Neural crest cell (in vitro differentiated cells): ENCODE data around the gene ANKDD1B. TPM values are rescaled to one million over a fixed set of nuclear protein-coding genes. Genes with fewer than 3 reads are reported as not detected.
A peak's percentile ranks its signal among the peaks of the same experiment; 100 is the strongest.

Experiments used
- DNase-seq: peaks from one replicate; pipeline ENCODE4 v3.0.0; 2021; ENCODE audit warnings: low read depth, mixed read lengths, low spot score
- H3K27ac Mint-ChIP-seq: one replicate; pipeline ENCODE4 v1.8.0; 2021; ENCODE audit warnings: mild to moderate bottlenecking, mixed read lengths; ENCODE audit not compliant: unreplicated experiment
- H3K27me3 Mint-ChIP-seq: 2 replicates; pipeline ENCODE4 v1.8.0; 2021; ENCODE audit warnings: low read depth, mild to moderate bottlenecking, mixed read lengths
- H3K36me3 Mint-ChIP-seq: 2 replicates; pipeline ENCODE4 v1.8.0; 2021; ENCODE audit warnings: low read depth, mild to moderate bottlenecking, mixed read lengths
- H3K4me1 Mint-ChIP-seq: 2 replicates; pipeline ENCODE4 v1.8.0; 2021; ENCODE audit warnings: mixed read lengths
- H3K4me3 Mint-ChIP-seq: one replicate; pipeline ENCODE4 v1.8.0; 2021; ENCODE audit warnings: mild to moderate bottlenecking, mixed read lengths
- H3K9me3 Mint-ChIP-seq: 2 replicates; pipeline ENCODE4 v1.8.0; 2021; ENCODE audit warnings: mixed read lengths
- total RNA-seq: library from RNA; stranded (reverse); gene quantifications from 2 replicates; pipeline ENCODE4 v1.2.1, GENCODE V29; 2021
- TF ChIP-seq, protein P1 (sequence below): fragments of 200-600 bp; sonication (generic); conservative IDR thresholded peaks from 2 replicates; pipeline ENCODE4 v1.5.0; 2021; ENCODE audit warnings: antibody characterized with exemption, mild to moderate bottlenecking

Gene ANKDD1B
- total RNA-seq, 1 donor from 2014 or later = 0.28 TPM

DNA sequence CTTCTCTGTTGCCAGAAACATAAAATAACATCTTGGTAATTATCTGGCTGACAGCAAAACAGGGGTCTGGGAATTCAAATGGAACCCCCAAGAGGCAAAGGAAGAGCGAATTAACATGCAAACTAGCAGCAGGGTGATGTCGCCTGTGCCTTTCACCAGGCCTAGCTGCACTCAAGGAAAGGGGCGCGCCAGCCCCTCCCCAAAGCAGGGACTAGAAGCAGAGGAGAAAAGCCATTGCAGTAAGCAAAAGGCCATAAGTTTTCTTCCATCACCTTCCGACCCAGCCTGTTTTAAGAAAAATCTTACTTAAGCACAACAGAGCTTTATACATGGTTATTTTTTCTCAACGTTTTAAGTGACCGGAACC lies 105.4 kb downstream of the ANKDD1B start:
- H3K36me3 Mint-ChIP-seq = no peaks in the 10 kb centered on the region
- TF ChIP-seq, protein P1, sequence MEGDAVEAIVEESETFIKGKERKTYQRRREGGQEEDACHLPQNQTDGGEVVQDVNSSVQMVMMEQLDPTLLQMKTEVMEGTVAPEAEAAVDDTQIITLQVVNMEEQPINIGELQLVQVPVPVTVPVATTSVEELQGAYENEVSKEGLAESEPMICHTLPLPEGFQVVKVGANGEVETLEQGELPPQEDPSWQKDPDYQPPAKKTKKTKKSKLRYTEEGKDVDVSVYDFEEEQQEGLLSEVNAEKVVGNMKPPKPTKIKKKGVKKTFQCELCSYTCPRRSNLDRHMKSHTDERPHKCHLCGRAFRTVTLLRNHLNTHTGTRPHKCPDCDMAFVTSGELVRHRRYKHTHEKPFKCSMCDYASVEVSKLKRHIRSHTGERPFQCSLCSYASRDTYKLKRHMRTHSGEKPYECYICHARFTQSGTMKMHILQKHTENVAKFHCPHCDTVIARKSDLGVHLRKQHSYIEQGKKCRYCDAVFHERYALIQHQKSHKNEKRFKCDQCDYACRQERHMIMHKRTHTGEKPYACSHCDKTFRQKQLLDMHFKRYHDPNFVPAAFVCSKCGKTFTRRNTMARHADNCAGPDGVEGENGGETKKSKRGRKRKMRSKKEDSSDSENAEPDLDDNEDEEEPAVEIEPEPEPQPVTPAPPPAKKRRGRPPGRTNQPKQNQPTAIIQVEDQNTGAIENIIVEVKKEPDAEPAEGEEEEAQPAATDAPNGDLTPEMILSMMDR = no peak
- H3K27me3 Mint-ChIP-seq = peaks cover 23% of the 10 kb centered on the region
- H3K4me3 Mint-ChIP-seq = peak overlapping the region; percentile 100
- peak; percentile 6 for DNase-seq
- H3K27ac Mint-ChIP-seq = peak overlapping the region; percentile 97
- no peaks in the 10 kb centered on the region for H3K9me3 Mint-ChIP-seq
- peaks cover 27% of the 10 kb centered on the region for H3K4me1 Mint-ChIP-seq

DNA sequence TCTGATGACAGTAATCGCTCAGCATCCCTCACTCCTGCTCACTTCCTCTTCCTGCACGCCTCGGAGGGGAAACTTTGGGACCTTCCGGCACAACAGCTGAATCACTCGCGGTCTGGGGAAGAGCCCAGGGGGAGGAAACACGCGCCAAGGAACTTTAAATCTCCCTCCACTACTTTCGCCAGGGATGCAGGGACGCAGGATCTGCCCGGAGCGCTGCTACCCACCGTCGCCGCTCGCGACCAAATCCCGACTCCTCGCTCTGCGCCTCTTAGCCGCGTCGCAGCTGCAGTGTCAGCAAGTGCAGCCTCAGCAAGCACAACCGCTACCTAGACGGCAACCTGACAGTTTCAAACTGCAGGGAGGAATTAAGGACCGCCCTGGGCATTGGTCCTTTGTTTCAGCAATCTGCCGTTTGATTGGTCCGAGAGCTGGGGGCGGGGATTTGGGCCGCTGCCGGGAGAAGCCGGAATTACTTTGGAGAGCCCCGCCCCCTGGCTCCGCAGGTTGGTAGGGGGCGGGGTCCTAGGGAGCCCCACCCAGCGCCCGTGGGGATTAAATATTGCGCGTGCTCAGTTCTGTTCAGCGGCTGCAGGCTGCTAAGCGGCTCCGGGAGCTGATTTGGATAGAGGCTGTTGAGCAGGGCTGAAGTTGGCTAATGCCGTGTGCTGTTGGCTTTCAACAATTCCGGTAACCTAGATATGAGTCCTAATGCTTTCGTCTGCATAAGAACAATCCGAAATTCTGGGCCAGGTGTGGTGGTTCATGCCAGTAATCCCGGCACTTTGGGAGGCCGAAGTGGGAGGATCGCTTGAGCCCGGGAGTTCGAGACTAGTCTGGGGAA lies 106.0 kb downstream of the ANKDD1B start, which contains the start of gene POC5:
TSS of gene POC5 (minus strand) at position 356 of the 841 bp plus-strand sequence. CDS start 4,500 bp downstream, outside the sequence.
- Mint-ChIP-seq H3K4me1 (peaks cover 27% of the 10 kb centered on the region), H3K27ac (peak within 1 kb of the TSS; percentile 97), H3K9me3 (no peaks in the 10 kb centered on the region), H3K4me3 (peak within 1 kb of the TSS; percentile 100), H3K36me3 (no peaks in the 10 kb centered on the region), H3K27me3 (peaks cover 27% of the 10 kb centered on the region)
- peak; percentile 96 for DNase-seq
- TF ChIP-seq, protein P1 = no peak

DNA sequence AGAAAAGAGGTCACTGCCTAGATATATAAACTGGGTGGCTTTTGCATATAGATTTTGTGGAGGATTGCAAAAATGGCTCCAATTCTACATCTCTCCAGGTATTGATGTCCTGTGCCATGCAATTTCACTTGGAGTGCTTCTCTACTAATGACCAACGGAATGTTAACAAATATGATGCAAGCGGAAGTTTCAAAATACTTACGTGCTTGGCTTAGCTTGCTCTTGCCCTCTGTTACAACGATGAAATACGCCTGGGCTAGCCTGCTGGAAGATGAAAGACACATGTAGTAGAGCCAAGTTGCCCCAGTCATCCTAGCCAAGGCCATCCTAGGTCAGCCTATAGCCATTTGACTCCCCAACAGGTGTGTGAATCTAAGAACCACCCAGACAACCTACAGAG lies 109.6 kb downstream of the ANKDD1B start:
- TF ChIP-seq, protein P1 = no peak
- peaks cover 29% of the 10 kb centered on the region for H3K27me3 Mint-ChIP-seq
- peaks cover 11% of the 10 kb centered on the region for H3K4me1 Mint-ChIP-seq
- no peak for DNase-seq
- H3K36me3 Mint-ChIP-seq = no peaks in the 10 kb centered on the region
- H3K4me3 Mint-ChIP-seq = no peak overlapping the region
- no peak overlapping the region for H3K27ac Mint-ChIP-seq
- H3K9me3 Mint-ChIP-seq = no peaks in the 10 kb centered on the region

Other genes starting within 250 kb of the ANKDD1B start
- gene CERT1, start 99.8 kb upstream of the ANKDD1B start, total RNA-seq = 24.6 and 25.5 TPM in 2 replicates
- 19.7 and 20.0 TPM in 2 replicates for gene POLK, start 99.6 kb upstream of the ANKDD1B start, total RNA-seq
- 15.7 and 17.8 TPM in 2 replicates for gene POC5, start 106.0 kb downstream of the ANKDD1B start, total RNA-seq